ENCODE measurements around the gene GLS2.

DNA sequence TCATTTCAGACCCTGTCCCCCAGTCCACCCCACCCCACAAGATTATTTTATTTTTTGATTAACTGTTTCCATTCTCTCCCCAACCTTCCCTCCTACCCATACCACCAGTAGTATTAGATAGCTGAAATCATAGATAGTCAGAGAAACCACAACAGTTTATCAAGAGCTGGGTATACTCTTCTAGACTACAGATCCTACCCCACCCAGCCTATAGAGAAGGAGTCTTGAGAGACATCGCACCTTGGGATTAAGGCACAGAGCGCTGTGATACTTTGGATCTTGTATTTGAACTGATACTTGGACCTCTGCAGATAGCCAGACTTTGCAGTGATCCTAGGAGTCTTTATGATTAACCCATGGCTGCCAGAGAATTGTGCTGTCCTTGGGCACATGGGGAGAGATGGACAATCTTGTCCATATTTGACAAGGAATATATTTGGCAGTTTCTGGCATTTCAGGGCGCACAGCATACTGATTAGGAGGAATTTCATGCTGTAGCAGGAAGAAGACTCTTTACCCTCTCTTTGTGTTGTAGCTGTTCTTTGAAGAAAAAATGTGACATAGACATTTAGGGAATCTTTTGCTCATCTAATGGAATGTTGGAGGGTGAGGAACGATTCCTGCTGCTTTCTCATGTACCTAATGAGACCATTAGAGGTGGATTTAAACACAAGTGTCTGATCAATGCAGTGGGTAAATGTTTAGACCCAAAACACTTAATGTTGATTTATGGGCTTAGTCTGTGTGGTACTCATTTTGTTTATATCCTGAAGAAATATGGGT lies 34.6 kb upstream of the GLS2 start:
- TF ChIP-seq POLR2A (IDR thresholded peaks at IDR 0.05; ENCODE audit: low read length), result no peak
- TF ChIP-seq MYC (IDR thresholded peaks at IDR 0.05; ENCODE audit: borderline replicate concordance, low read length), result no peak
- no peak for TF ChIP-seq SMC3 (IDR thresholded peaks at IDR 0.05)
- TF ChIP-seq, protein P1, sequence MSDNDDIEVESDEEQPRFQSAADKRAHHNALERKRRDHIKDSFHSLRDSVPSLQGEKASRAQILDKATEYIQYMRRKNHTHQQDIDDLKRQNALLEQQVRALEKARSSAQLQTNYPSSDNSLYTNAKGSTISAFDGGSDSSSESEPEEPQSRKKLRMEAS (IDR thresholded peaks at IDR 0.05), result peak; percentile 45; the same call in 1 of the 2 replicates
- TF ChIP-seq CTCF (IDR thresholded peaks at IDR 0.05), result no peak
- TF ChIP-seq TFCP2L1 (CRISPR knock-in tag; IDR thresholded peaks at IDR 0.05), result no peak
- no peak for TF ChIP-seq PBX3 (IDR thresholded peaks at IDR 0.05)
- TF ChIP-seq JUN (IDR thresholded peaks at IDR 0.05), result no peak

All from A549 (cell line).